HepG2 (cell line): ENCODE measurements around the gene CAMK2D. TPM values are rescaled to one million over a fixed set of nuclear protein-coding genes. Genes with fewer than 3 reads are reported as not detected.

ENCODE experiments used
- ATAC-seq: fragments of 200-7000 bp; cut with Tn5 transposase; 3 replicates; pipeline ENCODE4 v1.9.1; 2020; ENCODE audit warnings: mild to moderate bottlenecking, moderate library complexity
- BruUV-seq: library from RNA; stranded (reverse); fragments of 400-500 nt; replicated peaks from 2 replicates; lab custom pipeline; 2021; lab: Mats Ljungman, UMichigan
- CTCF ChIA-PET: fragments of 300-600 bp; formaldehyde crosslinking; extraction: SDS; loops from one replicate; lab custom pipeline; 2021; ENCODE audit warnings: low total read pairs, inconsistent platforms, low intra/inter-chr PET ratio; lab: Yijun Ruan, JAX
- POLR2A ChIA-PET: fragments of 350-600 bp; sonication (Branson Sonifier 250); formaldehyde crosslinking; loops from one replicate; lab custom pipeline; 2020; ENCODE audit warnings: antibody characterized with exemption, inconsistent platforms; lab: Yijun Ruan, JAX
- DNase-seq: peaks from one replicate; pipeline ENCODE4 v3.0.0-alpha.2; 2015; ENCODE audit warnings: low spot score
- FAIRE-seq: peaks from 3 replicates; lab custom pipeline; 2011; peaks lifted over from hg19 to GRCh38; lab: Jason Lieb, UNC
- H2AFZ ChIP-seq: one replicate; pipeline ENCODE4 v1.6.1; 2011; ENCODE audit warnings: low read length, inconsistent platforms
- H3K27ac ChIP-seq: fragments of 300-600 bp; 3 replicates; pipeline ENCODE4 v1.8.0; 2011; ENCODE audit warnings: mixed run types, mild to moderate bottlenecking, mixed read lengths, low read length, inconsistent platforms; ENCODE audit not compliant: insufficient read depth; ENCODE audit errors: extremely low read length
- H3K27me3 ChIP-seq, 2 experiments: fragments of 200-600 bp in 1 of 2; 2 replicates in 1 of 2; 3 replicates in 1 of 2; pipeline versions ENCODE4 v1.6.0 to v1.8.0; 2011; ENCODE audit warnings: low read length in 2 of 2, mild to moderate bottlenecking in 2 of 2, moderate library complexity in 2 of 2, inconsistent platforms in 1 of 2; ENCODE audit not compliant: insufficient read depth in 2 of 2, control insufficient read depth in 1 of 2
- H3K36me3 ChIP-seq, 2 experiments: fragments of 200-600 bp in 1 of 2; replicated peaks in 1 of 2; 2 replicates in 1 of 2; 3 replicates in 1 of 2; pipeline versions ENCODE4 v1.5.1 to v1.8.0; 2011; ENCODE audit warnings: low read length in 2 of 2, inconsistent platforms in 1 of 2; ENCODE audit not compliant: insufficient read depth in 2 of 2, control insufficient read depth in 1 of 2
- H3K4me1 ChIP-seq: 2 replicates; pipeline ENCODE4 v1.5.1; 2012; ENCODE audit warnings: low read length, inconsistent platforms; ENCODE audit not compliant: insufficient read depth
- H3K4me2 ChIP-seq: 2 replicates; pipeline ENCODE4 v1.6.0; 2011; ENCODE audit warnings: low read depth, low read length, inconsistent platforms
- H3K4me3 ChIP-seq, 3 experiments: fragments of 200-600 bp in 1 of 3; sonication (generic), shearing (Covaris generic) in 1 of 3; replicated peaks in 1 of 3; 2 replicates each; pipeline ENCODE4 v1.5.1; 2011 to 2016; ENCODE audit warnings: low read length in 3 of 3, inconsistent platforms in 2 of 3, low read depth in 2 of 3, mild to moderate bottlenecking in 2 of 3, control low read depth in 1 of 3, mixed read lengths in 1 of 3; ENCODE audit not compliant: insufficient read depth in 1 of 3
- H3K79me2 ChIP-seq: one replicate; pipeline ENCODE4 v1.6.1; 2011; ENCODE audit warnings: low read length, inconsistent platforms; ENCODE audit not compliant: insufficient read depth
- H3K9ac ChIP-seq: 2 replicates; pipeline ENCODE4 v1.6.0; 2011; ENCODE audit warnings: mild to moderate bottlenecking, low read depth, low read length, inconsistent platforms; ENCODE audit not compliant: insufficient read depth
- H3K9me3 ChIP-seq: 2 replicates; pipeline ENCODE4 v1.5.1; 2012; ENCODE audit warnings: mild to moderate bottlenecking, low read length
- H4K20me1 ChIP-seq: 2 replicates; pipeline ENCODE4 v1.6.0; 2011; ENCODE audit warnings: inconsistent platforms, mild to moderate bottlenecking, low read length, moderate library complexity; ENCODE audit not compliant: insufficient read depth
- AHR ChIP-seq: IDR thresholded peaks from 2 replicates; pipeline ENCODE4 v1.6.1; 2018; ENCODE audit warnings: missing genetic modification reagents, missing compliant biosample characterization
- ARNT2 ChIP-seq: sonication (generic); formaldehyde crosslinking; IDR thresholded peaks from 2 replicates; pipeline ENCODE4 v1.8.0; 2022; ENCODE audit warnings: mild to moderate bottlenecking, low read depth, missing genetic modification reagents, moderate library complexity
- ATF7-NPFF ChIP-seq: sonication (generic); formaldehyde crosslinking; IDR thresholded peaks from 2 replicates; pipeline ENCODE4 v1.8.1; 2023; ENCODE audit warnings: mild to moderate bottlenecking, low read depth, missing genetic modification reagents, moderate library complexity
- BORCS8-MEF2B ChIP-seq: sonication (generic); formaldehyde crosslinking; IDR thresholded peaks from 2 replicates; pipeline ENCODE4 v1.8.0; 2022; ENCODE audit warnings: mild to moderate bottlenecking, missing genetic modification reagents
- FLYWCH1 ChIP-seq: sonication (generic); formaldehyde crosslinking; IDR thresholded peaks from 2 replicates; pipeline ENCODE4 v1.8.1; 2023; ENCODE audit warnings: mild to moderate bottlenecking, missing genetic modification reagents
- MXI1 ChIP-seq: IDR thresholded peaks from 3 replicates; pipeline ENCODE4 v1.6.1; 2012; ENCODE audit warnings: low read depth, low read length, inconsistent platforms, borderline replicate concordance
- STAT5B ChIP-seq: sonication (generic); formaldehyde crosslinking; IDR thresholded peaks from 2 replicates; pipeline ENCODE4 v1.4.0; 2020; ENCODE audit warnings: missing genetic modification reagents
- ZNF577 ChIP-seq: sonication (generic); formaldehyde crosslinking; IDR thresholded peaks from 2 replicates; pipeline ENCODE4 v1.4.0; 2020; ENCODE audit warnings: mild to moderate bottlenecking, low read depth, missing genetic modification reagents, borderline replicate concordance
- WGBS: methylation state at CpG from one replicate; pipeline ENCODE4 v1.1.6; 2017; ENCODE audit warnings: low lambda C conversion rate; 5-methylcytosine and 5-hydroxymethylcytosine counted together
- in situ Hi-C: cut with HindIII; loops from 2 replicates; pipeline ENCODE4 v1.10.0; 2017; ENCODE audit warnings: low pct_unique_long_range_greater_than_20kb; ENCODE audit not compliant: extremely low pct_ligation_motif_present
- intact Hi-C: fragments of 100-400 bp; cut with micrococcal nuclease; formaldehyde crosslinking; loops from one replicate; pipeline ENCODE4 v1.10.0; 2022; ENCODE audit not compliant: unreplicated experiment
- polyA plus RNA-seq, 8 experiments: library from polyadenylated mRNA; depleted of rRNA in 3 of 8; stranded (reverse) in 7 of 8; unstranded in 1 of 8; fragments of >200 nt; fragmentation: Illumina TruSeq in 4 of 8; extraction: Trizol in 4 of 8; gene quantifications; 2 replicates each; pipeline versions ENCODE4 v1.2.1 to v1.2.3, GENCODE V29; 2011 to 2016; ENCODE audit warnings: low read depth in 4 of 8, missing spikeins in 1 of 8, mixed read lengths in 1 of 8; ENCODE audit not compliant: insufficient read depth in 1 of 8
- total RNA-seq, 5 experiments: library from RNA; depleted of rRNA; stranded (reverse); fragments of >200 nt; fragmentation: Illumina TruSeq; extraction: Trizol; gene quantifications; 2 replicates each; pipeline ENCODE4 v1.2.3, GENCODE V29; 2016; ENCODE audit warnings: low read depth in 1 of 5
- TF ChIP-seq, protein P1 (sequence below): sonication (generic); formaldehyde crosslinking; conservative IDR thresholded peaks from 2 replicates; pipeline ENCODE4 v1.8.1; 2023; ENCODE audit warnings: missing genetic modification reagents
- TF ChIP-seq, protein P2 (sequence below): sonication (generic); formaldehyde crosslinking; IDR thresholded peaks from 2 replicates; pipeline ENCODE4 v1.4.0; 2020; ENCODE audit warnings: missing genetic modification reagents
- TF ChIP-seq, protein P3 (sequence below): sonication (generic); formaldehyde crosslinking; IDR thresholded peaks from 2 replicates; pipeline ENCODE4 v1.4.0; 2020; ENCODE audit warnings: missing genetic modification reagents

The CAMK2D gene
- total and polyA plus RNA-seq, 2 of the 13 experiments (the other 11 are each of a cell fraction or from before 2014, with no cell fraction given): 18.0 to 65.4 TPM

DNA sequence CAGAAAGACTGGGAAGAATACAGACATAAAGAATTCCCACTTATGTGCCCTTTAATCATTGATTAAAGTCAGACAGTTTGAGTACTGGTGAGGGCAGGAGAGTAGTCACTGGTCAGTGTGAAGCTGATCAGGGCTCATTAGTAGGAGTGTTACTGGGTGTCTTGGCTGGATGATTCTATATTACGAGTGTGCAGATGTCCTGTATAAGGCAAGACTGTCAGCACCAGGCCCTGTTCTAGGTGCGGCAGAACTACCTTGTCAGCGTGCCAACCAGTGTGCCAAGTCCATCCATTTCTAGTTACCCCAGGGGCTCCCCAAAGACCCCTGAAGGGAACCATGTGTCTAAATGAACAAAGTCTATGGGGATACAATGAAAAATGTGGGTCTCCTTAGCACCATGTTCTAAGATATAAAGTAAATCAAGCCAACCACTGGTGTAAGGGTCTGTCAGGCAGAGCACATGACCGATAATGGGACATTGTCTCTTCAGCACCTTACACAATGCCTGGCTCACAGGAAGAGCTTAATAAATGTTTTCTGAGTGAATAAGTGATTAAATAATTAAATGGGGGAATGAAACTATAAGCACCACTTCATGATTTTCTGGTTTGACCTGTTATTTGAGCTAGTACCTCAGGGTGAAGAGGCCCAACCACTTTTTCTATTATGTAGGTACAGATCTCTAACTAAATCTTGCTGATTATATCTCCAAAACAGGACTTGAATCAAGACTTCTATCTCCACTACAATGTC is 205.0 kb downstream of the CAMK2D start (continued):
- TF ChIP-seq, protein P1, sequence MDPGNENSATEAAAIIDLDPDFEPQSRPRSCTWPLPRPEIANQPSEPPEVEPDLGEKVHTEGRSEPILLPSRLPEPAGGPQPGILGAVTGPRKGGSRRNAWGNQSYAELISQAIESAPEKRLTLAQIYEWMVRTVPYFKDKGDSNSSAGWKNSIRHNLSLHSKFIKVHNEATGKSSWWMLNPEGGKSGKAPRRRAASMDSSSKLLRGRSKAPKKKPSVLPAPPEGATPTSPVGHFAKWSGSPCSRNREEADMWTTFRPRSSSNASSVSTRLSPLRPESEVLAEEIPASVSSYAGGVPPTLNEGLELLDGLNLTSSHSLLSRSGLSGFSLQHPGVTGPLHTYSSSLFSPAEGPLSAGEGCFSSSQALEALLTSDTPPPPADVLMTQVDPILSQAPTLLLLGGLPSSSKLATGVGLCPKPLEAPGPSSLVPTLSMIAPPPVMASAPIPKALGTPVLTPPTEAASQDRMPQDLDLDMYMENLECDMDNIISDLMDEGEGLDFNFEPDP (CRISPR knock-in tag): no peak
- TF ChIP-seq ZNF577 (CRISPR knock-in tag): no peak

DNA sequence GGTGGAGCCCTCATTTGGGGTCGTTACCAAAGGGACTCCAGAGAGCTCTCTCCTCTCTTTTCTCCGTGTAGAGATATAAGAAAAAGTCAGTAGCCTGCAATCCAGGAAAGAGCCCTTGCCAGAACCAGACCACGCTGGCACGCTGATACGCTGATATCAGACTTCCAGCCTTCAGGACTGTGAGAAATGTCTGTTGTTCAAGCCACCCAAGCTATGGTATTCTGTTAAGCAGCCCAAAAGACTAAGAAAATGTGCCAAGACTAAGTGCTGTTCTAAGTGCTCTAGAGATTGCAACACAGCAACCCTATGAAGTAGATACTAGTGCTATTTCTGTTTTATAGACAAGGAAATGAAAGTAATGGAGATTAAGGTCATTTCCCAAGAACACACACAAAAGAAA is 205.7 kb downstream of the CAMK2D start:
- no peaks in the 10 kb centered on the region for H3K4me1 ChIP-seq
- H3K4me2 ChIP-seq: no peak overlapping the region
- DNase-seq: no peak
- no peaks in the 10 kb centered on the region for H3K27me3 ChIP-seq
- BruUV-seq: no TSS peak
- no peak for FAIRE-seq
- WGBS: 86% methylated on average over 5 of the region's 5 CpGs
- intact Hi-C loops (no loop called here), in situ Hi-C loops (no loop called here)
- H3K9ac ChIP-seq: no peak overlapping the region
- H3K27ac ChIP-seq: no peak overlapping the region
- TF ChIP-seq AHR (CRISPR knock-in tag) (no peak), BORCS8-MEF2B (CRISPR knock-in tag) (no peak), ARNT2 (CRISPR knock-in tag) (no peak), FLYWCH1 (CRISPR knock-in tag) (no peak), ATF7-NPFF (no peak), STAT5B (CRISPR knock-in tag) (no peak), MXI1 (no peak)
- TF ChIP-seq, protein P2, sequence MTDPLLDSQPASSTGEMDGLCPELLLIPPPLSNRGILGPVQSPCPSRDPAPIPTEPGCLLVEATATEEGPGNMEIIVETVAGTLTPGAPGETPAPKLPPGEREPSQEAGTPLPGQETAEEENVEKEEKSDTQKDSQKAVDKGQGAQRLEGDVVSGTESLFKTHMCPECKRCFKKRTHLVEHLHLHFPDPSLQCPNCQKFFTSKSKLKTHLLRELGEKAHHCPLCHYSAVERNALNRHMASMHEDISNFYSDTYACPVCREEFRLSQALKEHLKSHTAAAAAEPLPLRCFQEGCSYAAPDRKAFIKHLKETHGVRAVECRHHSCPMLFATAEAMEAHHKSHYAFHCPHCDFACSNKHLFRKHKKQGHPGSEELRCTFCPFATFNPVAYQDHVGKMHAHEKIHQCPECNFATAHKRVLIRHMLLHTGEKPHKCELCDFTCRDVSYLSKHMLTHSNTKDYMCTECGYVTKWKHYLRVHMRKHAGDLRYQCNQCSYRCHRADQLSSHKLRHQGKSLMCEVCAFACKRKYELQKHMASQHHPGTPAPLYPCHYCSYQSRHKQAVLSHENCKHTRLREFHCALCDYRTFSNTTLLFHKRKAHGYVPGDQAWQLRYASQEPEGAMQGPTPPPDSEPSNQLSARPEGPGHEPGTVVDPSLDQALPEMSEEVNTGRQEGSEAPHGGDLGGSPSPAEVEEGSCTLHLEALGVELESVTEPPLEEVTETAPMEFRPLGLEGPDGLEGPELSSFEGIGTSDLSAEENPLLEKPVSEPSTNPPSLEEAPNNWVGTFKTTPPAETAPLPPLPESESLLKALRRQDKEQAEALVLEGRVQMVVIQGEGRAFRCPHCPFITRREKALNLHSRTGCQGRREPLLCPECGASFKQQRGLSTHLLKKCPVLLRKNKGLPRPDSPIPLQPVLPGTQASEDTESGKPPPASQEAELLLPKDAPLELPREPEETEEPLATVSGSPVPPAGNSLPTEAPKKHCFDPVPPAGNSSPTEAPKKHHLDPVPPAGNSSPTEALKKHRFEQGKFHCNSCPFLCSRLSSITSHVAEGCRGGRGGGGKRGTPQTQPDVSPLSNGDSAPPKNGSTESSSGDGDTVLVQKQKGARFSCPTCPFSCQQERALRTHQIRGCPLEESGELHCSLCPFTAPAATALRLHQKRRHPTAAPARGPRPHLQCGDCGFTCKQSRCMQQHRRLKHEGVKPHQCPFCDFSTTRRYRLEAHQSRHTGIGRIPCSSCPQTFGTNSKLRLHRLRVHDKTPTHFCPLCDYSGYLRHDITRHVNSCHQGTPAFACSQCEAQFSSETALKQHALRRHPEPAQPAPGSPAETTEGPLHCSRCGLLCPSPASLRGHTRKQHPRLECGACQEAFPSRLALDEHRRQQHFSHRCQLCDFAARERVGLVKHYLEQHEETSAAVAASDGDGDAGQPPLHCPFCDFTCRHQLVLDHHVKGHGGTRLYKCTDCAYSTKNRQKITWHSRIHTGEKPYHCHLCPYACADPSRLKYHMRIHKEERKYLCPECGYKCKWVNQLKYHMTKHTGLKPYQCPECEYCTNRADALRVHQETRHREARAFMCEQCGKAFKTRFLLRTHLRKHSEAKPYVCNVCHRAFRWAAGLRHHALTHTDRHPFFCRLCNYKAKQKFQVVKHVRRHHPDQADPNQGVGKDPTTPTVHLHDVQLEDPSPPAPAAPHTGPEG (CRISPR knock-in tag): no peak
- TF ChIP-seq, protein P3, sequence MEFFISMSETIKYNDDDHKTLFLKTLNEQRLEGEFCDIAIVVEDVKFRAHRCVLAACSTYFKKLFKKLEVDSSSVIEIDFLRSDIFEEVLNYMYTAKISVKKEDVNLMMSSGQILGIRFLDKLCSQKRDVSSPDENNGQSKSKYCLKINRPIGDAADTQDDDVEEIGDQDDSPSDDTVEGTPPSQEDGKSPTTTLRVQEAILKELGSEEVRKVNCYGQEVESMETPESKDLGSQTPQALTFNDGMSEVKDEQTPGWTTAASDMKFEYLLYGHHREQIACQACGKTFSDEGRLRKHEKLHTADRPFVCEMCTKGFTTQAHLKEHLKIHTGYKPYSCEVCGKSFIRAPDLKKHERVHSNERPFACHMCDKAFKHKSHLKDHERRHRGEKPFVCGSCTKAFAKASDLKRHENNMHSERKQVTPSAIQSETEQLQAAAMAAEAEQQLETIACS: no peak
- TF ChIP-seq, protein P1 (CRISPR knock-in tag): no peak
- H3K9me3 ChIP-seq: no peaks in the 10 kb centered on the region
- H3K79me2 ChIP-seq: no peaks in the 10 kb centered on the region
- H4K20me1 ChIP-seq: no peaks in the 10 kb centered on the region
- POLR2A ChIA-PET: no interaction called here
- CTCF ChIA-PET: no interaction called here
- ATAC-seq: no peak
- peaks cover 0 to 3% of the 10 kb centered on the region in 2 experiments; a peak in 3 of 5 replicates for H3K36me3 ChIP-seq
- no peak overlapping the region for H3K4me3 ChIP-seq
- no peak overlapping the region for H2AFZ ChIP-seq
